ENCODE measurements around the gene ATP6V1E1.

ATP6V1E1 gene

GRCh38 chr22:17633217-17633997, 4.9 kb upstream of the ATP6V1E1 start:
- no peak for DNase-seq

GRCh38 chr22:17631076-17631565, 2.6 kb upstream of the ATP6V1E1 start:
- DNase-seq = no peak

GRCh38 chr22:17629641-17630040, 1.1 kb upstream of the ATP6V1E1 start:
- no peak for DNase-seq

GRCh38 chr22:17629173-17629489, 582 bp upstream of the ATP6V1E1 start:
- no peak for DNase-seq

- DNase-seq = no peak
These were observed 566 bp downstream of the ATP6V1E1 start for GRCh38 chr22:17627961-17628405.

GRCh38 chr22:17613280-17613679, 15.3 kb downstream of the ATP6V1E1 start:
- no peak for DNase-seq

- DNase-seq = no peak
These were observed 16.5 kb downstream of the ATP6V1E1 start for GRCh38 chr22:17612057-17612456.

GRCh38 chr22:17607891-17608521, 20.5 kb downstream of the ATP6V1E1 start:
- no peak for DNase-seq

GRCh38 chr22:17606496-17606895, 22.1 kb downstream of the ATP6V1E1 start:
- no peak for DNase-seq

GRCh38 chr22:17603668-17604067, 24.9 kb downstream of the ATP6V1E1 start:
- DNase-seq = no peak

- no peak for DNase-seq
These were observed 27.5 kb downstream of the ATP6V1E1 start for GRCh38 chr22:17601031-17601430.

- no peak for DNase-seq
These were observed 30.2 kb downstream of the ATP6V1E1 start for GRCh38 chr22:17598318-17598717.

GRCh38 chr22:17597217-17597616, 31.3 kb downstream of the ATP6V1E1 start:
- DNase-seq = no peak

- DNase-seq = no peak
These were observed 32.3 kb downstream of the ATP6V1E1 start for GRCh38 chr22:17596226-17596625.

- no peak for DNase-seq
These were observed 36.3 kb downstream of the ATP6V1E1 start for GRCh38 chr22:17592201-17592600.

GRCh38 chr22:17590586-17590985, 38.0 kb downstream of the ATP6V1E1 start:
- no peak for DNase-seq

GRCh38 chr22:17589810-17590375, 38.7 kb downstream of the ATP6V1E1 start:
- DNase-seq = no peak

GRCh38 chr22:17588606-17589005, 39.9 kb downstream of the ATP6V1E1 start:
- no peak for DNase-seq

GRCh38 chr22:17587629-17588028, 40.9 kb downstream of the ATP6V1E1 start:
- DNase-seq = no peak

GRCh38 chr22:17586831-17587440, 41.6 kb downstream of the ATP6V1E1 start:
- DNase-seq = no peak

GRCh38 chr22:17583151-17583550, 45.4 kb downstream of the ATP6V1E1 start:
- no peak for DNase-seq

- DNase-seq = no peak
These were observed 46.9 kb downstream of the ATP6V1E1 start for GRCh38 chr22:17581631-17582030.

- no peak for DNase-seq
These were observed 47.5 kb downstream of the ATP6V1E1 start for GRCh38 chr22:17581056-17581455.
